UCSD-AML1 (cell line): ENCODE measurements around the gene KCNH3.
"Not testable (repeated sequence)": the region's sequence is repeated elsewhere in the genome, so short reads cannot be mapped to it uniquely, and the experiment has no call there.

Source experiments
- DNase-seq: peaks from one replicate; lab custom pipeline; 2025; ENCODE audit not compliant: unreplicated experiment; lab: John Stamatoyannopoulos, UW

Gene KCNH3

DNA sequence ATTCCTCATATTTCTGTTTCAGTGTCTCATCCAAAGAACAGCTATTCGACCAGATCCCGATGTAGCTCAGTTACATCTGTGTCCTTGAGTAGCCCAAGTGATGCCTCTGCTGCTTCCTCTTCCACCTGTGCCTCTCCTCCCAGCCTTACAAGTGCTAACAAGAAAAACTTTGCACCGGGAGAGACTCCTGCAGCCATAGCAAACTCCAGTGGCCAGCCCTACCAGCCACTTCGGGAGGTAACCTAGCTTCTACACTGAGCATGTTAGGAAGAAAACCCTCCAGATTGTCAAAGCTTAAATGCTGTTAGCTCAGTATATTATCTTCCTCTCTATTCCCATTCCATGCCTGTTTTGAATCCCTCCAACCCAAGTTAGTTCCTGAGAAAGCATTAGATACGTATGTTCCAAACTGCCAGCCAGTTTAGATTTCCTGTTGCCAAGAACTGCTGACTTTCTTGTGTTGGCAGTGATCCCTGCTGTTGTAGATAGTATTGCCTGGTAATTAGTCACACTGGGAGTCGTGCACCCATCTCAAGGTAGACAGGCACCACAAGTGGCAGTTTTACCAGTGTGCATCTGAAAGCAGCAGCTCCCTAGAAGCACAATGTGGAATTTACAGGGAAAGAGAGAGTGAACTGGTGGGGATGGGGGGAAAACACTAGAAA is 14.0 kb upstream of the KCNH3 start:
- DNase-seq: no peak

DNA sequence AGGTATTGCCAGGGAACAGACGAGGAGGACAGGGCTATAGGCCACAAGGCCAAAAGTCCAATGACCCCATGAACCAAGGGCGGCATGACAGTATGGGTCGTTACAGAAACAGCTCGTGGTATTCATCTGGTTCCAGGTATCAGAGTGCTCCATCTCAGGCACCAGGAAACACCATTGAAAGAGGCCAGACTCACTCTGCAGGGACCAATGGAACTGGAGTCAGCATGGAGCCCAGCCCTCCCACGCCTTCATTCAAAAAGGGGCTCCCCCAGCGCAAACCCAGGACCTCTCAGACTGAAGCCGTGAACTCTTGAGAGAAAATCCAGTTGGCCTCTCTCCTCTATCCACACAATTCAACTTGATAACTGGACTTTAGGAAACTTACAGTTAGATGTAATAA is 12.9 kb upstream of the KCNH3 start:
- DNase-seq: no peak

DNA sequence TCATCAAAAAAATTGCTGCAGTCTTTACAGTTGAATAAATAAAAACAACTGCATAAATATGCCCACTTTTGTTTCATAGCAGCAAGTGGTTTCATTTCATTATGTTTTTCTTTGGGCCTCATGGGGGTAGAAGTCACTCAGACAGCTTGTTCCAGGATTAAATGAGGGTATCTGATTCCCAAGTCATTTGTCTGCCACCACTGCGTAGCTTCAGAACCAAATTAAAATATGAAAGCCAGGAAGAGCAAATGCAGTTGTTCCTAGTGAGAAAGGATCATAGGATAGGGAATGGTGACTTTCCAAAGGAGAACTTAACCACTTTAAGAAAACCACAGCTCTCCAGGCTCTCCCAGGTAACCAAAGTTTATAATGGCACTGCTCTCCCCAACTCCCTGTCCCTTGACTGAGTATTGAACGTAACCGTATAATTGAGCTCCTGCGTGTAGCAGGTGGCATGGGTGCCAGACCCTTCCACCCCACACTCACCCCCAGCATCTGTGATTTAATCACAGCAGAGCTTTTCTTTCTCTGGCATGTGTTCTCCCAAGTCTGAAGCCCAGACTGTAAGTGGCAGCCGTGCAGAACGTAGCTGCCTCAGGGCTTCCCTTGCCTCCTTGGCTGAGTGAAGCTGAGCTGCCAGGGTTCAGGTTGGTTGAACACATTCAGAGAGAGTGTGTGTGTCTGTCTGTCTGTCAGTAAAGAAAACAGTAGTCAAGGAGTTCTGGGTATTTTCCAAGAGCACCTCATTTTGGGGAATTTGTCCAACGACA is 11.3 kb upstream of the KCNH3 start:
- no peak for DNase-seq

DNA sequence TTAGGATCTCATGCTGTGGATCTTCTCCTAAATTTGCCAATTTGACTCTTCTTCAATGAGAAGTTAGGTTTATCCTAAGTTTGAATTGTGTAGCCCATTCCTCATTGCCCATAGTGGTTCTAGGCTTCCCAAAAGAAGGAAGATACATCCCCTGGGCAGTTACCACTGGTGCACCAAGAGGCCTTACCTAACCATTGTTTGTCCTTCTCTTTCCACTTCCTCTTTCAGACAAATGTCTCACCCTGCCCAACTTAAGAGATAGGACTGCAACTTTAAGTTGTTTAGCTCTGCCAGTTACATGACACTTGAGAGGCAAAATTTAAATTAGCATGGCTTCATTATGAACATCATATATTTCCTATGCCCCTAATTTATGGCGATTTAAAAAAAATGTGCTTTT is 9.4 kb upstream of the KCNH3 start:
- DNase-seq: no peak

DNA sequence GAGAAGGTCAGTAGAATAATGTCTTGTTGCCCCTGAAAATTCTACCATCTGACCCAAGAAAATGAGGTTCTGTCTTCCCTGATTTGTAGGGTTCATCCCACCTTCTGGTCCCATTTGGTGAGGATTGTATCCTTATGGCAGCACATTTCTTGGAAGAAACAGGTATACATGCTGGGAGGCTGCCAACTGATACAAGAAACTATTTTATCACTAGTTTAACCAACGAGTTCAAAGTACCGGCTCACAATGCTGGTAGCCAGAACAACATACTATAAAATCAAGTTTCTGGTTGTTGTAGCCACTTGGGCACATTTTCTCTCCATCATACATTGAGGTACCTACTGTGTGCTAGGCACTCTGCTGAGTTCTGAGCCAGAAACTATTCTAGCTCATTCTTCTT is 7.1 kb upstream of the KCNH3 start:
- no peak for DNase-seq

DNA sequence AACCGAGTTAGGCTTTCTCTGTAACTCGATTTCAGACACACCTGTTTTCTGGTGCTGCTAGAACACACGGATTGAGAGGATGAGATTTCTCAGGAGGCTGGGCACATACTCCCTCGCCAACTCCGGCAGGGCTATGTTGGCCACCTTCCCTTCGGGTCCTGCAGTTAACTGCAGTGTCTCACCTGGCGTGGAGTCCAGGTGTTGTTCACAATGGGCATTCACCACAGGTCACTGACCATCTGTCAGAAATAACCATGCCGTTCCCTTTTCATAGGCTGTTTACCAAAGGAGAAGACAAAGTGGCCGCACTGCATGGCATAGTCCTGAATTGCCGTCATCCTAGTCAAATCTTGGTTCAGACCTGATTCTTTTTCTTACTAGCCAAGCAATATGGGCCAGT is 5.5 kb upstream of the KCNH3 start:
- no peak for DNase-seq

DNA sequence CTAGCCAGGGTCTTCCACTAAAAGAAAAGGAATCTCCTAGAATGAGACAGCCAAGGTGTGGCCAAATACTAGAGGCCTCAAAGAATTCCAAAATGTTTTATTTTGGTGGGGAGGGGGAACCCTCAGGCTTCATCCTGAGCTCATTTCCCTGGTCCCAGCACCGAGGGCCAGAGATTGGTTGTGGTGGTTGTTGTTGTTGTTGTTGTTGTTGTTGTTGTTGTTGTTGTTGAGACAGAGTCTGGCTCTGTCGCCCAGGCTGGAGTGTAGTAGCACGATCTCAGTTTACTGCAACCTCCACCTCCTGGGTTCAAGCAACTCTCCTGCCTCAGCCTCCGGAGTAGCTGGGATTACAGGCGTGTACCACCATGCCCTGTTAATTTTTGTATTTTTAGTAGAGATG is 4.7 kb upstream of the KCNH3 start:
- not testable (repeated sequence) for DNase-seq

DNA sequence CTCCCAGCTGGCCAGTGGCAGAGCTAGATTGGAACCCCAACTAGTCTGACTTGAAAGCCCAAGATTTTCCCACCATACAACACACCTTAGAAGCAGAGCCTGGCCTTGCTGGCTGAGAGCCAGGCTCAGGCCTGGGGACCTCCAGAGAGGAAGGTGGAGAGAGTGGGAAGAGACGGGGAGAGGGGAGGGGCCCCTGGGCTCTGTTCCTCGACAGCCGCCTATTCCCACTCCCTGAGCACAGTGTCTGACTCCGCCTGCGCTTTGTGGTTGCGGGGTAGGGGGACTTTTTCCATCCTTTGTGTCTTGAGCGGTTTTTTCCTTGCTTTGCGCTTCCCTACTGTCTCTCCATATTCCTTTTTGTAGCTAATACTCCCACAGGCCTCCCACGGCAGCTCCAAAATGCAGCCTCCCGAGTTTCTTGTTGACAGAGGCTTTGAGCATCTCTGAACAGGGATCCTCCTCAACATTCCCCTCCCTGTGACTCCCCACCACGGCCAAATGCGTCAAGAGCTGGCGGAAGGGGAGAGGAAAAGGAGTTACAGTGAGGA is 4.0 kb upstream of the KCNH3 start:
- DNase-seq: no peak

DNA sequence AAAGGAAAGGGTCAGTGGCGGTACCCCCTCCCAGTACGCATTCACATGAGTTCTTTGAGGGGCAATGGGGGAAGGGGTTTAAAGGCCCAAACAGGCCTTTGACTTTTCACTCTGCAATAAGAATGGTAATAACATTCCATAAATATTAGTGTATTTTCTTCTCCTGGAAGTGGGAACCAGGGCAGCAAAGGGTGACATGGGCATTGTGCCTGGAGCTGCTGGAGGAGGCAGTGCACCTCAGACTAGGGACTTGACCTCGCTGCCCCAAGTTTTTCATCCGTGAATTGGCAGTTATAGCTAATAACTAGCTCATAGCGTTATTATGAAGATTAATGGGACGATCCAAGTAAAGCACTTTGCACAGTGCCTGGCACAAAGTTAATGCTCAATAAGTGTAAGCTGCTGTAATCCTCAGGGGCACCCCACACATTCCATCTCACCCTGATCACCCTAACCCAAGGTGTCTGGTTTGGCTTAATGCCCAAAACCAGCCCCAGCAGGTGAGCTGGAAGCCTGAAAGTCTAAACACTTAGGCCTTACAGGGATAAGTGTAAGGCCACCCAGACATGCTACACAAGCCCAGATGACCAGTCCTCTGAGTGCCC is 2.8 kb upstream of the KCNH3 start:
- DNase-seq: no peak

DNA sequence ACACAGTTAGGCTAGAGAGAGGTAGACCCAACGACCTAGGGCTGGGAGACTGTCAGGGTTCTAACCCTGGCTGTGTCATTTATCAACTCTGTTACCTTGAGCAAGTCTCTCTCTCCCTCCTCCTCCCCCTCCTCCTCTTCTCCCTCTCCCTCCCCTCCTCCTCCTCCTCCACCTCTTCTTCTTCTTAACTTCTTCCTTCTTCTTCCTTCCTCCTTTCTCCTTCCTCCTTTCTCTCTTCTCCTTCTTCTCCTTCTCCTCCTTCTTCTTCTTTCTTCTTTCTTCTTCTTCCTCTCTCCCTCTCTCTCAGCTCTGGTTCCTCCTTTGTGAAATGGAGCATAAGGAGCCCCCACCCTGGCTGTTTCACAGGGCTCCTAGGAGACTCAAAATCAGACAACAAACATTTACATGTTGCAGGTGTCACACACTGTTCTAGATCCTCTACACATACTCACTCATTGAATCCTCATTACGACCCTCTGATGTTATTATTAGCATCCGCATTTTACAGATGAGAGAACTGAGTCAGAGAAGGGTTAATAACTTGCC is 2.2 kb upstream of the KCNH3 start:
- no peak for DNase-seq

DNA sequence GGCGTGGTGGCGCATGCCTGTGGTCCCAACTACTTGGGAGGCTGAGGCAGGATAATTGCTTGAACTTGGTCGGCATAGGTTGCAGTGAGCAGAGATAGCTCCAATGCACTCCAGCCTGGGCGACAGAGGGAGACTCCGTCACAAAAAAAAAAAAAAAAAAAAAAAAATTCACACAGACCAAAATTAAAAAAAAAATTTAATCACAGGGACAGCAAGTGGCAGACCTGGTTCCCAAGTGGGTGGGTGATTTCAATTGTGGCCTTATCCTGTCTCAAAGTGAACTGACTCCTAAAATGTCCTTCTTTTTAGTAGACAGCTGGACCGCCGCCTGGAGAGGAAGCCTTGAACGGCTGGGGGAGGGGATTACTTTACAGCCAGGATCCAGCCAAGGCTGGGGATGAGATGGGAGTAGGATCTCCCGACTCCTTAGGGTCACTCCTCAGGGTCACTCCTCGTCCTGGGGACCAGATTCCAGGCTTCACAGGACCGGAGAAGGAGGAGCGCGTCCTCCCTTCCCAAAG is 1.5 kb upstream of the KCNH3 start:
- no peak for DNase-seq

DNA sequence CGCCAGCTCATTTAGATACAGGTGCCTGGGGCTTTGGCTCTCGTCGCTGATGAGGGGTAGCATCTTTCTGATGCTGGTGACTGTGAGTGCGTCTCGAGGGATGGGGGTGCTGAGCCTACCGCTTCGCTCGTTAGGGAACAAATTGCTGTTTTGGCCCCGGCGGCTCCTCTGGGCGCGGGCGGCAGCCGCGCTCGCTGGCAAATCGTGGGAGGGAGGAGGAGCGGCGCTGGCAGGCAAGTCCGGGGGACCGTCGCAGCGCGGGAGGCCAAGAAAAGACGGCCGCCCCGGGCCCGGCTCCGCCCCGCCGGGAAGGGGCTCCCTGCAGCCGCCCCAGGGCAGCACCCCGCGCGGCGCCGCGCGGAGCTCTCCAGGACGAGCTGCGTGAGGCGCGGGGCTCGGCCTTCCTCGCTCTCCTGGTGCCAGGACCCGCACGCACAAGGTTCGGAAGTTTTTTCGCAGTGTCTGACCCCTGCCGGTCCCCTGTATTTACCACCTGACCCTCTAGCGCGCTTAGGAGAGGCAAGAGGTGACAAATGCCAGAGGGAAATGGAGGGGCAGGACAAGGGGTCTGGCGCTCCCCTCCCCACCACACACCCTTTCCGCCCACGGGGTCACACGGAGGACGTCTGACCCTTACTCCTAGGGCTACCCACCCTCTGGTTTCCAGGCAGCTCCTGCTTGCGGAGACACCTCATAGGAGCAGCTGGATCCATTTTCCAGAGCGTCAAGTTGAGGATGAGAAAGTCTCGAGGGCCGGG is 899 bp upstream of the KCNH3 start:
- DNase-seq: no peak

DNA sequence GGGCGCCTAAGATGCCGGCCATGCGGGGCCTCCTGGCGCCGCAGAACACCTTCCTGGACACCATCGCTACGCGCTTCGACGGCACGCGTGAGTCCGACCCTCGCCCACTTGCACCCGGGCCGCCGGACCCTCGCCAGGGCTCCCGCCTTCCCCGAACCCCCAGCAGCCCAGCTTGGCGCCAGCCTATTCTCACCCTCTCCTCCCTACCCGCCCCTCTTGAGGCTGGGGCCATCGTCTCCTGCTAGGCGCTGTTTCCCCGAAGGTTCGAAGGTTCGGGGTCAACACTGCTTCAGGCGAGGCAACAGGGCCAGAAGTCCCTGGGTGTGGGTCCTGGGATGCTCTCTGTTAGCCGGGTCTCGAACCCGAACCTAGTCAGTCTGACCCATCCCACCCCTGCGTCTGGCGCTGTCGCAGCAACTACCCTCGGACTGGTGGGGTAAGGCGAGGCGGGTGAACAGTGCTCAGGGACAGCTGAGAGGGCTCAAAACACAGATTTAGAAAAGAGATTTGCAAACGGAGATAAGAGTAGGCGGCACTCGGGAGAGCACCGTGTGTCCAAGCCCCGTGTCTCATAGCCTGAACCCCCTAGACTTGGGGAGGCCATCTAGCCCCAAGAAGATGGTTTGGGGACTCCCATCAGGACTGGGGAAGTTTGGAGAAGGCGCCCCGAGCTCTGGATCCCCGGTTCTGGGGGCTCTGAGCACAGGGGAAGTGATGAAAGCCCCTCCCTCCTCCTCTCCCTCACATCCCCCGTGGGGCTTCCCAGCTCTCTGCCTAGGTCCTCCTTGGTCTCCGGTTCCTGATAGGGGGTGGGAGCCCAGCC is 787 bp downstream of the KCNH3 start:
- DNase-seq: no peak

DNA sequence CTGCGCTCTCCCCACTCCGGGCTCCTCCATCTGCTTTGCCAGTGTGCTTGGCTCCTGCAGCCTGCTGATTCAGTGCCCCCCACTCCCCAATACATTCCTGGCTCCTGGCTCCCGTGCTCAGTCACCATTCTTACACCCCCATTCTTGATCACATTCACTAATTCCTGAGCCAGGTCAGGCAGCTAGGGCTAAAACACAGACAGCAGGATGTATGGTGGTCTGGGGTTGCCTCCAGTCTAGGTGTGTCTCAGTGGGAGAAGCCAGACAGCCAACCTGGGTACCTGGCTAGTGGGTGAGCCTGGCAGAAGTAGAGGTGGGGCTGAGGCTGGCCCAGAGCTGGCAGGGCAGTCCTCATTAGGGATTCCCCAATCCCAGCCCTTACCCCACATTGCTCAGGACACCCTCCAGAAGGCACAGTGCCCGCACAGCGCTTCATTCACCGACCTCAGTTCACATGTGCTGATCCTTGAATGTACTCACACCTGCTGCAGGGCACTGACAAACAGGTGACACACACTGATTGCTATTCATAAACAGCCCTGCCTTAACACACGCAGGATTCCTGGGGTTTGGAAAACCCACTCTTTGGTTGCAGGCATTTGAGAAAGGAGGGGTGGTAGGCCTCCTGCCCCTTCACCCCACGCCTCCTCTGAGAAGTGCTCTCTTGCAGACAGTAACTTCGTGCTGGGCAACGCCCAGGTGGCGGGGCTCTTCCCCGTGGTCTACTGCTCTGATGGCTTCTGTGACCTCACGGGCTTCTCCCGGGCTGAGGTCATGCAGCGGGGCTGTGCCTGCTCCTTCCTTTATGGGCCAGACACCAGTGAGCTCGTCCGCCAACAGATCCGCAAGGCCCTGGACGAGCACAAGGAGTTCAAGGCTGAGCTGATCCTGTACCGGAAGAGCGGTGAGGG is 1.7 kb downstream of the KCNH3 start:
- DNase-seq: no peak

DNA sequence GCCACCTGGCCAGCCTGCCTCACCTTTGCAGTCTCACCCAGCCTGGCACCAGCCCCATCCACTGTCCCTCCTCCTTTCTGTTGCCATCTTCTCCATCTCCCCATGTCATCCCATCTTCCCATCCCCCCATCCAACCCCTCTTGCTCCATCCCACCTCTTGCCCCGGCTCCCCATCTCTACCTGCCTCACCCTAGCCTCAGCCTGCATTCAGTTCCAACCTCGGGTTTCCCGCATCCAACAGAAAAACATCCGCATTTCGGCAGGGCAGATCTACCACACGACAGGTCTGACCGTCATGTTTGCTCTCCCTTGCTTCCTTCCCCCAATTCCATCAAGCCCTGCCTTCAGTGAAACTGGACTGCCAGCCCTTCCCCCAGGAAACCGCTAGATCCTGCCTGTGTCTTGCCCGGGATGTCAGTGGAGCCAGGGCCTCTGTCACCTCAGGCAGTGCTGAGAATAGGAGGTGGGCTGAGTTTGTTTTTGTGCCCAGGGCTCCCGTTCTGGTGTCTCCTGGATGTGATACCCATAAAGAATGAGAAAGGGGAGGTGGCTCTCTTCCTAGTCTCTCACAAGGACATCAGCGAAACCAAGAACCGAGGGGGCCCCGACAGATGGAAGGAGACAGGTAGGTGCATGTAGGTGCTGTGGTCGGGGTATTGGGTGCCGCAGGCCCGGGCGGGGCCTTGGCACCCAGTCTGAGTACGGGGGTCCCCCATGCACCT is 2.5 kb downstream of the KCNH3 start:
- peak; percentile 51 for DNase-seq

DNA sequence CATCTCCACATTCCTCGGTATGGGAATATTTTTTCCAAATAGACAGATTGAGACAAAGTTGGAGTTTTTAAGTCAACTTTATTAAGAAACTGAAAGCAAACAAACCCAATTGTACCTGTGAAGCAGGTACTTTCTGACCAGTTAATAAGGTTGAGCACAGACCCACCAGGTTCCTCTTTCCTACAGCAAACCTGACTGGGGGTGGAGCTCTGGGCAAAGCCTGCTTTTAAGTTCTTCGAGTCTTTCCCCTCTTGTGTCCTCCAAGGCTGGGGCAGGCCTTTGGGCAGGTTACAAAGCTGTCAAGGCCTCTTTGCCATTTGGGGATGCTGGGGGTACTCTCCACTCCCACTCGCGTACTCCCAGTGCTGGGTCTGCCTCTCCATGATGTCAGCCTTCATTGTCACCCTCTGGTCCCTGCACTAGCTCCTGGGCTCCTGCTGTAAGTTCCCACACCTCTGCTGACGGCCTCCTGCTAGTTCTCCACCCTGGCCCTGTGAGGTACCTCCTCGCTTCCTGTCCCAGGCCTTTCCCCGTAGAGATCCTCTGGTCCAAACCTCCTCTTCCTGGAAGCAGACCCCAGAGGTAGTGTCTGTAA is 3.2 kb downstream of the KCNH3 start:
- no peak for DNase-seq

DNA sequence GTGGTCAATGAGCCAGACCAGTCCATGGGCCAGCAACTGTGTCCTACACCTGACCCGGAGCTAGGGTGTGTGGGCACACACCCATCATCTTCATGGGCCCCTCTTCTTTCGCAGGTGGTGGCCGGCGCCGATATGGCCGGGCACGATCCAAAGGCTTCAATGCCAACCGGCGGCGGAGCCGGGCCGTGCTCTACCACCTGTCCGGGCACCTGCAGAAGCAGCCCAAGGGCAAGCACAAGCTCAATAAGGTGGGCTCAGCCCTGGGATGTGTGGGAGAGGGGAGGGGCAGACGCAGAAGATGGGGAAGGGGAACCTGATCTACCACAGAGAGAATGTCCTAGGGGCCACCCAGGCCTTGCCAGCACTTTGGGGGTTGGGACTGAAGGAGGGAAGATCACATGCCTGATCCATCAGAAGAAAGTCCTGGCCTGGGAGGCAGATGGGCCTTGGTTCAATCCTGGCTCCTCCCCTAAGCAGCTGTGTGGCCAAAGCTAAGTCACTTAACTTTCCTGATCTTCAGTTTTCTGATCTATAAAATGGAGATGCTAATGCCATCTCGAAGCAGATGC is 3.8 kb downstream of the KCNH3 start:
- no peak for DNase-seq
